GM19372 (cell line): ENCODE results near the gene ZNF467.

Source experiments
- ATAC-seq: cut with Tn5 transposase; IDR thresholded peaks from one replicate; pipeline ENCODE4 v1.9.1; 2021; ENCODE audit warnings: mild to moderate bottlenecking, low read depth, moderate library complexity; ENCODE audit not compliant: unreplicated experiment

Gene ZNF467

GRCh38 chr7:149753375-149754233 lies 19.8 kb downstream of the ZNF467 start:
- no peak for ATAC-seq

GRCh38 chr7:149752646-149753045 lies 20.7 kb downstream of the ZNF467 start:
- ATAC-seq: no peak

GRCh38 chr7:149751043-149751775 lies 22.2 kb downstream of the ZNF467 start:
- ATAC-seq: no peak

GRCh38 chr7:149750122-149750845 lies 23.1 kb downstream of the ZNF467 start:
- ATAC-seq: no peak

- ATAC-seq: no peak
These were observed 25.1 kb downstream of the ZNF467 start for GRCh38 chr7:149748076-149748874.

GRCh38 chr7:149743476-149744255 lies 29.7 kb downstream of the ZNF467 start:
- no peak for ATAC-seq

GRCh38 chr7:149742075-149742701 lies 31.2 kb downstream of the ZNF467 start:
- peak; percentile 75 for ATAC-seq

GRCh38 chr7:149741629-149742028 lies 31.8 kb downstream of the ZNF467 start:
- ATAC-seq: no peak

- ATAC-seq: no peak
These were observed 36.7 kb downstream of the ZNF467 start for GRCh38 chr7:149736478-149737360.

- no peak for ATAC-seq
These were observed 37.5 kb downstream of the ZNF467 start for GRCh38 chr7:149735779-149736477.

GRCh38 chr7:149735181-149735602 lies 38.2 kb downstream of the ZNF467 start:
- no peak for ATAC-seq

- no peak for ATAC-seq
These were observed 38.7 kb downstream of the ZNF467 start for GRCh38 chr7:149734791-149735075.

- ATAC-seq: no peak
These were observed 39.2 kb downstream of the ZNF467 start for GRCh38 chr7:149733924-149734790.

GRCh38 chr7:149733131-149733923 lies 40.1 kb downstream of the ZNF467 start:
- ATAC-seq: no peak

- ATAC-seq: no peak
These were observed 40.8 kb downstream of the ZNF467 start for GRCh38 chr7:149732611-149733010.

- ATAC-seq: no peak
These were observed 41.3 kb downstream of the ZNF467 start for GRCh38 chr7:149732111-149732561.
